IPS DF 4.7 (cell line): ENCODE measurements around the gene RBM4.

Experiments
- DNase-seq: peaks from one replicate; pipeline ENCODE4 v3.0.0-alpha.2; 2013; ENCODE audit warnings: low spot score; ENCODE audit errors: extremely low read depth

The RBM4 gene

DNA sequence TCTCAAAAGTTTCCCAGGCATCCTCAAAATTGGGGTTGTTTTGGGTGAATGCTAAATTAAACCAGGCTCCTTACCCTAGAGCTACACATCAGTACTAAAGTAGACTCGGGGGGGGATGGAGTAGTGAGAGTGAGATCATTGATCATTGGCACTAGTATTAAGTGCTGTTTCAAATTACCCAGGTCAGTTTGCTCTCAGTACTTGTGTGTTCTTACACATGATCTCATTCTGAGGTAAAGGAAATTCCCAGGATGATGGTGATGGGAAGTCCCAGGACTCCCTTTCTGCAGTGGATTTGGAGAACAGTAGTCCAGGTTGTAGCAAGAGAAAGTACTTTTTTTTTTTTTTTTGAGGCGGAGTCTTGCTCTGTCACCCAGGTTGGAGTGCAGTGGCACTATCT lies 12.5 kb downstream of the RBM4 start:
- DNase-seq = no peak

DNA sequence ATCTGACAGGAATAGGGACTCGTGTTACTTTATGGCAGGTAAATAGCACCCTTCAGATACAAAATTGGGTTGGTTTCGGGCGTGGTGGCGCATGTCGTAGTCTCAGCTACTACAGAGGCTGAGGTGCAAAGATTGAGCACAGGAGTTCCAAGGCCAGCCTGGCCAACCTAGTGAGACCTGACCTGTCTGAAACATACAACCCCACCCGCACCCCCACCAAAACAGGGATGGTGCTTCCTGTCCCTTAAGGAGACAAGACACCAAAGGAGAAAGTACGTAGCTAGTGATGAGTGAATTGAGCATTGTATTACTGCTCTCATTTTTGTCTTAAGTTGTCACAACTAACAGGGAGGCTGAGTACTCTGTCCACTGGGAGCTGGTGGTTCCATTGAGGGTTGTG lies 14.1 kb downstream of the RBM4 start:
- no peak for DNase-seq

DNA sequence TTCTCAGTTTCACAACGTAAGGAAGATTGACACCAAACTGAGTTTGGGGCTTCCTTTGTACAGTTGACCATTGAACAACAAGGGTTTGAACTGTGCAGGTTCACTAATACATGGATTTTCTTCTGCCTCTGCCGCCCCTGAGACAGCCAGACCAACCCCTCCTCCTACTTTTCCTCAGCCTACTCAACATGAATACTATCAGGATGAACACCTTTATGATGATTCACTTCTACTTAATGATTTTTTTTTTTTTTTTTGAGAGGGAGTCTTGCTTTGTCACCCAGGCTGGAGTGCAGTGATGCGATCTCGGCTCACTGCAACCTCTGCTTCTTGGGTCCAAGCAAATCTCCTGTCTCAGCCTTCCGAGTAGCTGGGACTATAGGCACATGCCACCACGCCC lies 14.6 kb downstream of the RBM4 start:
- DNase-seq = no peak

DNA sequence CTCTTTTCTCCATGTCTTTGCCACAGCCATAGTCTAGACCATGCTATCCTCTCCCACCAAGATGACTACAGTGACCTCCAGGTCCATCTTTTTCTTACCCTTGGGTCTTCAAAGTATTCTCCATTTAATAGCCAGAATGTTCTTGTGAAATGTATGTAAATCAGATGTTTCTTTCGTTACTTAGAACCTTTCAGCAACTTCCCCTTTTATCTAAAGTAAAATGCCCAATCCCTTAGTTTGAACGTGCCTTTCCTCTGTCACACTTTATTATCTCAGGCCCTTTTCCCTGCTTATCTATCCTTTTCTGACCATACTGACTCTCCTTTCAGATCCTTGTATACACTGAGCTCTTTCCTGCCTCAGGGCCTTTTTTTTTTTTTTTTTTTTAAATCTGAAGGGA lies 21.3 kb downstream of the RBM4 start:
- no peak for DNase-seq

DNA sequence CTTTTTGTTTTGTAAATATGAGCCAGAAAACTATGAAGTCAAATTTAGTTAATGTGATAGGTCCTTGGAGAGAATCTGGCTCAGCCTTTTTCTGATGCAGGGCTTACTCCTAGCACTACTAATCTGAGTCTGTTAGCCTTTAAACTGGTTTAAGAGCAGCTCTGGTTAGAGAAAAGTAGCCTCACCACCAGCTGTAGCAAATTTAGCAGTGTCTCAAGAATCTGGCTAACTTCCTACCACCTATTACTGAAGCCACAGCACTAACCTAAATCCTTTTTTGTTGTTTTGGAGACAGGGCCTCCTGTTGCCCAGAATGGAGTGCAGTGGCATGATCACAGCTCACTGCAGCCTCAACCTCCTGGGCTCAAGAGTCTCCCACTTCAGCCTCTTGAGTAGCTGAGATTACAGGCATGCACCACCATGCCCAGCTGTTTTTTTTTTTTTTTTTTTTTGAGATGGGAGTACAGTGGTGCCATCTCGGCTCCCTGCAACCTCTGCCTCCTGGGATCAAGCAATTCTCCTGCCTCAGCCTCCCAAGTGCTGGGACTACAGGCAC lies 25.3 kb downstream of the RBM4 start:
- DNase-seq = no peak

DNA sequence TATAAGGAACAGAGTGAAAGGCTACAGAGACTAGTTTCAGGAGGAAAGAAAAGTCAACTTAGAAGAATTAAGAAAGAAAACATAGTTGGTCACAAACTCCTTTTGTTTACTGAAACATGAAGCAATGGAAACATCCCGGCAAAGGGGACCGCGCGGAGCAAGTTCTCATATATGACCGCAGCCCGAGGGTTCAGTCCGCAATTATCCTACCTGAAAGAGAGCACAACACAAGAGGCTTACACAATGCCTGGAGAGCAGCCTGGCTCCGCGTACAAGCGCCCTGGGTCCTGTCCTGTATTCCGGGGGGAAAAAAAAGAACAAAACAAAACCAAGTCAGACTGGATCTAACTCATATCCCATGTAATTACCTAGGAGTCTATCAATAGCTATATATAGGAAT lies 26.9 kb downstream of the RBM4 start:
- no peak for DNase-seq

DNA sequence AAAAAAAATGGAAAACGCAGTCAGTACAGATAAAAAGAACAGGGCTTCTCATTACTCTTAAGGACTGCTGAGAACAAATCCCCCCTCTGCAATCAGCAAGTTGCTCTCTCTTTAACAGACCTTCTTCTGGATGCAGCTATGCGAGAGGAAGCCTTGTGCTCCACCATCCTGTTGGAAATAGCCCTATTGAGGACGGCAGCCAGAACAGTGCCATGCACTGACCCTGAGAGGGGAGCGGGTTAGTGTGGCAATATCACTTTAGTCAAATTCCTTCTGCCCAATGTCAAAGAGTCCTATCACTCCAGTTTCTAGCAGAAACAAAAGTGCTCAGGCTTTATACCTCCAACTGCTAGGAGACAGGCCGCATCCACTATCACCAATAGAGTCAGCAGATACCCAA lies 32.3 kb downstream of the RBM4 start:
- DNase-seq = no peak

DNA sequence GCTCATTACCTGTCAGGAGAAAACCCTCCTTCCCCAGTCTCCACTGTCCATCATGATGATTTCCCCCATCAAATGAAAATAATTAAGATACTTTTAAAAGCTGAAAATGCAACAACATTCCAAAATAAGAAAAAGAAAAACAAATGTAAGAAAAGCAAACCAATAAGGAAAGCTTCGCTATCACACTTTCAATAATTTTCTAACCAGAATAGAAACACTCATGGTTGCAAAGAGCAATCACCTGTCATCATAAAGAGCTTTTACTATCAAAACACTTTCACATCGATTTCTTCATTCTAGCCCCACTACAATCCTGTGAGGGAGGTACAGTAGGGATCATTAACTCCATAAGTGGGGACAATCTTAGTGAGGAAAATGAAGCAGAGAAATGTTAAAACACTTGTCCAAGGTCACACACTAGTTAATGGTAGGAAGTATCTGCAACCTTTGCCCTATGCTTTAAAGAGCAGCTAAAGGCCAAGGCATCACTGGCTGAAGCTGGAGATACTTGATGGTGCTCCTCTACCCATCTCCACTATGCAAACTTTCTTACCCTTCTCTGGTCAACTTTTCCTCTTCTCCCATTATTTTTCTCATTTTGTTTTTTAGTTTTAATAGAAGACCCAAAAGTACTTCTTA lies 36.6 kb downstream of the RBM4 start:
- DNase-seq = no peak

DNA sequence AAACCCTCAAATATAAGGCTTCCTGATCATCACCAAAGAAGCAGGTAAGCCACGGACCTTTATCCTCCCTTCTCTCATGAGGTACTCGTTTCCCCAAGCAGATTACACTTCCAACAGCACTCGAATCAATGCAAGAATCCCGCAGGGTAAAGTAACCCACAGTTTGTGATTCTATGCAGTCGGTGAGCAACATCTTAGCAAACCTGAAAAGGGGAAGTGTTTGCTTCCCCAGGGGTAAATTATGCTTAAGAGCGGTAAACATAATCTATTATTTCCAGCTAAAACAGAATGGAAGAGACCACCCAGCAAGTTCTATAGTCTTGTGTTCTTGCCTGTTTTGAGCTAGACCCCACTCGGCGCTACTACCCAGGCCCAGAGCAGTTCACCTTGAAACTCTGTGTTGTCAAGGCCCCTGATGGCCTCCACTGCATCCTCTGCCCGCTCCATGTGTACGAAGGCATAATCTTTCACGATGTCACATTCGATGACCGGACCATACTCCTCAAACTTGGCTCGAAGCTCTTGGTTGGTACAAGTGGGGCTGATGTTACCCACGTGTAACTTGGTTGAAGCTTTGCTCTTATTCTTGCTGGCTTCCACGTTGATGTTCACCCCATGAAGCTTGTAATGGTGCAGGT lies 37.9 kb downstream of the RBM4 start:
- DNase-seq = no peak

DNA sequence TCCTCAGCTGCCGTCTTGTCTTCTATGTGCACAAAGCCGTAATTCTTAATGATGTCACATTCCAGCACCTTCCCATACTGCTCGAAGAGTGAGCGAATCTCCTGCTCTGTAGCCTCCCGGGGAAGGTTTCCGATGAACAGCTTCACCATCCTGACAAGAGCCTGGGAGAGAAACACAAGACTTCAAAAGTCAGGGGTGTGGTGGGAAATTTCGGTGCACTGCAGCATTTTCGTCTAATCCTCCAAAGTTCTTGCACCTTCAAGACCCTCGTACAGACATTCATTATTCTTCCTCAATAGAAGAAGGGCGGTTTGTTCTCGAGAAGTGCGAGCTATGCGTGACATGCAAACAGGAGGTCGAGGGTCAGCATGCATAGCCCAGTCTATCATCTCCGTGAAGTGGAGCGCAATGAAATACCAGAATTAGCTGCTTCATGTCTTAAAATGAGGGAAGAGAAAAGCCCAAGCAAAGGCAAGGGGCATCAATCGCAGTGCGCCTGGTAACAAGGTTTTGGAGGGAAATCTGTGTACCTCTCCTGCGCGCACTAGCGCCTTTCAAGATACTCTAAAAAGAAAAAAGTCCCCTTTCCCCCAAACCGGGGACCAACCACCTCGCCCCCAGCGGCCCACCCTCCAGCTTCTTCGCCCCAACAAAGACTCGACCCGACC lies 38.6 kb downstream of the RBM4 start:
- DNase-seq = no peak

DNA sequence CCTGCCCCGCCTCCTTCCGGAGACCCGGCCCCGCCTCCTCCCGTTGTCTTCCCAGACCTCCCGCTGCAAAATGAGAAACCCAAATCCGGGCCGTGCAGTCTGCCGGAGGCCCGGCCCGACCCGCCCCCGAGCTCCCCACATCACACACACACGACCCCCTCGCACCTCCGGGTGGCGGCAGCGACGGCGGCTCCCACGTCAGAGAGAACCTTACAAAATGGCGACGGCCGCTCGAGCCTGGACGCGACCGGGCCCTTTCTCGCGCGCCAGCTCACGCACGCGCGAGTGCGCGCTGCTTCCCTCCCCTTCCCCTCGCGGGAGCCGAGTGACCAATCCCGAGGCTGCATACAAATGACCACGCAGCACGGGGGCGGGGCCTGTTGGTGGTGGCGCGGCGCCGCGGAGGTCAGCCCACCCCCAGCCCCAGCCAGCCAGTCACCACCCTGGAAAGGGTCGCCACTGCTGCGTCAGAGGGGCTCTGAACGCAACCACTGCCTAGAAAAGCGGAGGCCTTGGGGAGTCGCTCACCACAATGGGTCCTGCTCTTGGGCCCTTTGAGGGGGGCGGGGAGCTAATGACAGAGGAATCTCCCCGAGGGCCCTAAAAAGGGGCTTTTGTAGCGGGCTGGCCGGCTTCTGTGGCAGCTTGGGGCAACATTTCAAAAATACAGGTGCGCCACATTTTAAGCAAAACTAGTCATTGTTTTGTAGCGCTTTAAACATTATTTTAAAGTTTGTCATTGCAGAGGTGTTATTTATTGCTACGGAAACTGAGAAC lies 39.3 kb downstream of the RBM4 start, which contains the start of gene RBM4B:
Gene RBM4B, minus strand, starts transcription at position 289 of the 777 bp plus-strand sequence. CDS start 808 bp downstream, outside the sequence.
- DNase-seq = peak; percentile 79

DNA sequence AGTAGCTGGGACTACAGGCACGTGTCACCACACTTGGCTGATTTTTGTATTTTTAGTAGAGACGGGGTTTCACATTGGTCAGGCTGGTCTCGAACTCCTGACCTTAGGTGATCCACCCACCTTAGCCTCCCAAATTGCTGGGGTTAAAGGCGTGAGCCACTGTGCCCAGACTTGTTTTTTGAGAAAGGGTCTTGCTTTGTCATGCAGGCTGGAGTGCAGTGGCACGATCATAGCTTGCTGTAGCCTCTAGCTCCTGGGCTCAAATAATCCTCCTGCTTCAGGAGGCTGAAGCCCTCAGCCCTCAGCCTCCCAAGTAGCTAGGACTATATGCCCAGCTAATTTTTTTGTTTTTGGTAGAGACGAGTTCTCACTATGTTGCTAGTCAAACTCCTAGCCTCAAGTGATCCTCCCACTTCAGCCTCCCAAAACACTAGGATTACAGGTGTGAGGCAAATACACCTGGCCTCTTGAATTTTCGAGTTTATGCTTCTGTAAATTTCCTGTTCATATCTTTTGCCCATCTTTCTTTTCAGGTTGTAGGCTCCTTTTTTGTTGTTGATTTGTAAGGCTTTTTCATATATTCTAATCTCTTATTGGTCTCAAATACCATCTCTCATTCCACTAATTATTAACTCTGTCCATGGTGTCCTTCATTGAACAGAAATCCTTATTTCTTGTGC lies 42.6 kb downstream of the RBM4 start:
- DNase-seq = no peak

DNA sequence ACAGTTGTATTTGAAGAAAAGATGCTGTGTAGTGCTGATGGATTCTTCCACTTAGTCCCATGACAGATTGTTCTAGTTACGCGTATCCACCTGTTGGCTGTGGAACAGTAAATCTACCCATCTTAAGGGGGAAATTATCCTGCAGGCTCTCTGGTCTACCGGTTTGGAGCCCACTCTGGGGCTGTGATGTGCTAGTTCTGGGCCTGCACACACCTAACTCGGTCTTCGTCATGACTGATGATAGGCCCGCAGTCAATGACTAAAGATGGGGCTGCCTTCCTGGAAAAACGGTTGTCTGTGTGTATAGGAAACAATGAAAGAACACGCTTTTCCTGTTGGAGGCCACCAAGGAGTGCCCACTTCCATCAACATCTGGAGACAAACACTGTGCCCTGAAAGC lies 45.4 kb downstream of the RBM4 start:
- no peak for DNase-seq

DNA sequence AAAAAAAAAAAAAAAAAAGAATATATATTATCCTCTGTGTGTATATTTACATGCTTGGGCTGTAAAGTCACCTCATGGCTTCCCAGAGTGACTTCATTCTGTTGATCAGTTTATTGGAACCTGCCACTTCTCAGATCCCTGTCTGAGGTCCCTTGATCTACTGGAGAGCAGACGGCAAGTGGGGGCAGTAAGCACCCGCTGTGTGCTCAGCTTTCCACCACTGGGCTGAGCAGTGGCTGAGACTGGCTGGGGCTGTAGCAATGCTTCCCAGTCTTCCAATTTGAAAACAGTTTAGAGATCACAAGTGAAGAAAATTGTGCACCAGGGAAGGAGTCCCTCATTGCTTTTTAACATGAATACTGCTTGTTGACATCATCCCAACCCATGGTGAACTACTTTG lies 46.1 kb downstream of the RBM4 start:
- no peak for DNase-seq

DNA sequence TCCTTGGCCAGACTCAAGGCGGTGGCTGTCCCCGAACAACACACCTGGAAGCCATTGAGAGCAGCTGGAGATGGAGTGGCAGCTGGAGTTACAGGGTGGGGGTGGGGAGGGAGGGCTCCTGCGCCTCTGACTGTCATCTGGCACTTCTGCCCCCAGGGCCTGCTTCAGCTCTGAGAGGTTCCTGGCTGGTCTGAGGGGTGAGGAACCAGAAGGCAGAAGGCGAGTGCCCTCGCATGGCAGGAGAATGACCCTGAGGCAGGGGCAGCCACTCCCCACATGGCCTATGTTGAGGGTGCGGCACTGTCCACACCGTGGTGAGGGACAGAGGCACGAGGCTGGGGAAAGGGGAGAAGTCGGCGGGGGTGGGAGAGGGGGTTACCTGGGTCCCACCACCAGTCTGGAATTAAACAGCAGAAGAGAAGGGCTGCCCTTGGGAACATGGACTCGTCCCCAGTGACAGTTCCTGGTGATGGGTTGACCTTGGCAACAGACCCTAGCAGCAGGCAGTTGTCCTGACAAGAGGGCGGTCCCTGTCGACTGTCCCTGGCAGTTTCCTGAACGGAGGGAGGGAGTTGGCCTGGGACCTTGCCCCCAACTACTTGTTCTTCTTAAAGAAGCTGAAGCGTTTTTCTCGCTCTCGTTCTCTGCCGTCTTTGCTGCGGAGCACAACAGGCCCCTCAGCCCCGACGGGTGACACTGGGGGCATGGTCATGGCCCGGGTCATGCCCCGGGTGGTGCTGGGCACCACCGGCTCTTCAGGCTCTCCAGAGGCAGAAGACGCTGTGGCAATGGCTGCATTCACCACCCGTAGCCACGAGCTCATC lies 47.0 kb downstream of the RBM4 start:
- no peak for DNase-seq

DNA sequence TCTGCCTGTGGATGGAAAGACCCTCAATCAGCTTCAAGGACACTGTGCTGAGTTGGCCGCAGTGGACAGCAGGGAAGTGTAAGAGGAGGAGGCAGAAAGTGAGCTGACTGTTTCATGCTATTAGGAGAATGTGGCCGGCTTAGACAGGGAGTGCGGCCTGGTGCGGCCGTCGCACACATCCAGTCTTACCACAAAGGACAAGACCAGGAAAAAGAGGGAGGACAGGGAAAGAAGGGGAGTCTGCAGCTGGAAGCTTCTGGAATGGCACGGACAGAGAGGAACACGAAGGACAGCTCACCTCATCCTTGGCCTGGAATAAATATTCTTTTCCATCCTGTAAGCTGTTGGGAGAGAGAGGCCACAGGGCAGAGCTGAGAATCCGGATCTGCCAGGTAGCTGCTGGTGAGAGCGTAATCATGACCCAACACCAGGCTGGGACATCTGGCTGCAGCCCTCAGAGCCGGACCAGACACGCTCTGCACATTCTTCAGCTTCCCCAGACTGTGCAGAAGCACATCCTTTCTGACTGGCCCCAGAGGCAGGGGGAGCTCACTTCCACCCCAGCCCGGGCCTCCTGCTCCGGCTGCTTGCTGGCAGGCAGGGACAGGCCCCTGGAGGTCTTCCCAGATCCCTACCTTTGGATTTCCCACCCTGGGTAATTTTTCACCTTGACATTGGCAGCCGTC lies 47.7 kb downstream of the RBM4 start:
- DNase-seq = no peak

DNA sequence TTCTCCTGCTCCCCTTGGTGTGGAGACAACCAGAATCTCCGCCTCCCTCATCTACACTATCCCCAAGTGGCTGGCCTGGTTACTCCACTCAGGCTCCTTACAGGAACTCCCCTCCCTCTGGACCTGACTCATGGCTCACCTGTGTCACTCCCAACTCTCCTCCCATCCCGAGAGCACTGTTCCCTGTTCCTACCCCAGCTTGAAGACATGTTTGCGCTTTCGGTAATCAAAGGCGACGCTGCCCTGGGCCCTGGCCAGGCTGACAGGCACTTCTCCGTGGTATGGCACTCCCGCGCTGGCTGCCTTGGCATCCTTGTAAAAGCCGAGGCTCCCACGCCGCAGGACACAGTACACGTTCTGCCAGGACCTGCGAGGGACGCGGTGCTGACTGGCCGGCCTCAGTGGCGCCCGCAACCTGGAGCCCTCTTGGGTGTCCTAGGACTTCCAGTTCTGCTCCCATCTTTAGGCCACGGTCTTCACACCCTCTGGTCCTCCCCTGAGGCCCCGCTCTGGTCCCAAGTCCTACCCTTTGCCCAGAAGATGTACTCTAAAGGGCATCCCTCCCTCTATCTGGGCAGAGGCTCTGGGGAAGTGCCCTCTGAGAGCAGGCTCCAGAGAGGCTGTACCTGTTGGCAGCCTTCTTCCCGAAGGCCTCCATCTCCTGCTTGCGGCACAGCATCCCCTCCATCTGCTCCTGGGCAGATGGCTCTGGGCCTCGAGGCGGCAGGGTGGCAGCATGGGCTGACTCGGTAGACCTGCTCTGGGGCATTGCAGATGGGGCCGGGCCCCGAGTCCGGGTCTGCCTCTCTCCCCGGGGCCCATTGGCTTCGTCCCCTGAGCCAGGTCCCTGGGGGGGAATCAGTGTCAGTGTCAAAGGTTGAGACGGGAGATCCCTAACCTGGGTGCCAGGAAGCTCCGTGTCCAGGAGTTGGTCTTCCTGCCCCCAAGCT lies 48.6 kb downstream of the RBM4 start:
- DNase-seq = no peak

DNA sequence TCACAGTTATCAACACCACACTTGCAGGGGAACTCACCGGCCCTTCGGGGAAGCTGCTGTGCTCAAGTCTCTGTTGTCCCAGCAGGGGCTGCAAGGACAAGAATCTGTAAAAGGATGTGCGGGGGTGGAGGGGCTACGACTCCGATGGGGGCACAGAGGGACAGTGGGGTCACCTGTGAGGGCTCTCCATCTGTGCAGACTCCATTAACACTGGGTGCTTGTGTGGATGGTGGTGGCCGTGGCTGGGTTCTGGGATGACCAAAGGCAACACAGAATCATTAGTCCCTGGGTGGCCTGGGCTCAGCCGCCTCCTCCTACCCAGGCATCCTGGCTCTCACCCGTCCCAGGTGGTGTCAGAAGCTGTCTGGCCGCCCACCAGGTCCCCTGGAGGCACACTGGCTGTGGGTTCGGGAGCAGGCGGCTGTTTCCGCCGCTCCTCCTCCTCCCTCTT lies 49.4 kb downstream of the RBM4 start:
- DNase-seq = no peak
